Keratinocyte (primary cell): ENCODE measurements around the gene SLC15A4. TPM values are rescaled to one million over a fixed set of nuclear protein-coding genes. Genes with fewer than 3 reads are reported as not detected.

Source experiments
- DNase-seq: peaks from one replicate; pipeline ENCODE4 v3.0.0-alpha.2; 2011; ENCODE audit warnings: low read depth, missing footprints, low spot score
- FAIRE-seq: peaks from 2 replicates; lab custom pipeline; 2011; peaks lifted over from hg19 to GRCh38; lab: Jason Lieb, UNC
- H2AFZ ChIP-seq: 2 replicates; pipeline ENCODE4 v1.6.0; 2012; ENCODE audit warnings: low read length, control low read depth, inconsistent platforms; ENCODE audit not compliant: control insufficient read depth
- H3K27ac ChIP-seq: 2 replicates; pipeline ENCODE4 v1.5.1; 2011; ENCODE audit warnings: low read length; ENCODE audit not compliant: control insufficient read depth, insufficient read depth
- H3K27me3 ChIP-seq: 3 replicates; pipeline ENCODE4 v1.6.0; 2011; ENCODE audit warnings: low read length; ENCODE audit not compliant: control insufficient read depth, insufficient read depth; ENCODE audit errors: extremely low read depth
- H3K36me3 ChIP-seq, 2 experiments: 2 replicates in 1 of 2; 3 replicates in 1 of 2; pipeline ENCODE4 v1.5.1; 2011; ENCODE audit warnings: low read length in 2 of 2, mild to moderate bottlenecking in 1 of 2; ENCODE audit not compliant: control insufficient read depth in 2 of 2, insufficient read depth in 2 of 2; ENCODE audit errors: extremely low read depth in 1 of 2
- H3K4me1 ChIP-seq: 3 replicates; pipeline ENCODE4 v1.5.1; 2011; ENCODE audit warnings: low read length; ENCODE audit not compliant: control insufficient read depth, insufficient read depth; ENCODE audit errors: extremely low read depth
- H3K4me2 ChIP-seq: 3 replicates; pipeline ENCODE4 v1.6.0; 2011; ENCODE audit warnings: low read depth, low read length; ENCODE audit not compliant: control insufficient read depth, insufficient read depth; ENCODE audit errors: extremely low read depth
- H3K4me3 ChIP-seq, 3 experiments: fragments of 200-600 bp in 1 of 3; sonication (generic) in 1 of 3; 2 replicates in 2 of 3; 3 replicates in 1 of 3; pipeline ENCODE4 v1.5.1; 2011 to 2016; ENCODE audit warnings: low read length in 3 of 3, mild to moderate bottlenecking in 3 of 3, control low read depth in 2 of 3, inconsistent platforms in 1 of 3, low read depth in 1 of 3, mixed read lengths in 1 of 3, mixed run types in 1 of 3, moderate library complexity in 1 of 3; ENCODE audit not compliant: control insufficient read depth in 2 of 3, insufficient read depth in 2 of 3; ENCODE audit errors: extremely low read depth in 1 of 3
- H3K79me2 ChIP-seq: 2 replicates; pipeline ENCODE4 v1.6.0; 2012; ENCODE audit warnings: low read length; ENCODE audit not compliant: control insufficient read depth, insufficient read depth
- H3K9ac ChIP-seq: 3 replicates; pipeline ENCODE4 v1.6.0; 2011; ENCODE audit warnings: low read length; ENCODE audit not compliant: control insufficient read depth, insufficient read depth; ENCODE audit errors: extremely low read depth
- H3K9me1 ChIP-seq: 3 replicates; pipeline ENCODE4 v1.6.0; 2011; ENCODE audit warnings: low read length; ENCODE audit not compliant: control insufficient read depth, insufficient read depth; ENCODE audit errors: extremely low read depth
- H3K9me3 ChIP-seq: 2 replicates; pipeline ENCODE4 v1.5.1; 2012; ENCODE audit warnings: low read depth, low read length; ENCODE audit not compliant: control insufficient read depth
- H4K20me1 ChIP-seq: 3 replicates; pipeline ENCODE4 v1.6.0; 2011; ENCODE audit warnings: low read length; ENCODE audit not compliant: control insufficient read depth, insufficient read depth; ENCODE audit errors: extremely low read depth
- CTCF ChIP-seq, 3 experiments: IDR thresholded peaks in 1 of 3; conservative IDR thresholded peaks in 1 of 3; optimal IDR thresholded peaks in 1 of 3; 2 replicates in 2 of 3; 3 replicates in 1 of 3; pipeline versions ENCODE3 to v1.5.1; 2011; ENCODE audit warnings: low read length in 3 of 3, mild to moderate bottlenecking in 3 of 3, moderate library complexity in 2 of 3, control low read depth in 1 of 3, inconsistent platforms in 1 of 3; ENCODE audit not compliant: insufficient read depth in 2 of 3; ENCODE audit errors: extremely low read depth in 1 of 3
- EZH2 ChIP-seq: IDR thresholded peaks from one replicate; pipeline ENCODE4 v1.6.1; 2012; ENCODE audit warnings: inconsistent platforms, mild to moderate bottlenecking, low read length, moderate library complexity
- dilution Hi-C: fragments of 300-500 bp; cut with MboI; formaldehyde crosslinking; loops from one replicate; pipeline ENCODE4 v1.7.0; 2020; ENCODE audit warnings: low sequenced_read_pairs; ENCODE audit not compliant: extremely low pct_ligation_motif_present
- polyA plus RNA-seq, 5 experiments: library from polyadenylated mRNA; depleted of rRNA in 3 of 5; stranded (reverse) in 3 of 5; stranded (forward) in 1 of 5; unstranded in 1 of 5; fragments of >200 nt; gene quantifications; 1 replicate in 1 of 5; 2 replicates in 3 of 5; 3 replicates in 1 of 5; pipeline versions ENCODE4 v1.2.1 to v1.2.3, GENCODE V29; 2011 to 2012; ENCODE audit warnings: missing spikeins in 2 of 5, low read depth in 1 of 5, low replicate concordance in 1 of 5

The SLC15A4 gene
- polyA plus RNA-seq, 1 donor (not counting 4 experiments of a cell fraction or from before 2014, with no cell fraction given), result 39.3 TPM

DNA sequence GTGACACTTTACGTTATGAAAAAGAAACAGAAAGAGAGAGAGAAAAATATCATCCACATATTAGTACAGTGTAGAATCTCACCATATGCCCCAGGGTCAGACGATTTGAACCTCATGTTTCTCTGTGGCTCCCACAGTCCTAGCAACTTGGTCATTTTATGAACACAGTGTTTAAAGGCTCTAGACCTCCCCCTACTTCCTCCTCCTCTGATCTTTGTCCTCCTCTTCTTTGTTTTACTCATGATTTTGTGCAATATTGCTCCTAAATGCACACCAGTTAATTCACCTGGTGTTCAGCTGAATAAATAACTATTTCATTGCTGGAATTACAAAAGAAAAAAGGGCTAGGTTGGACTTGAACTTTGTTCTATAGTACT is 47.7 kb upstream of the SLC15A4 start:
- FAIRE-seq (no peak), DNase-seq (no peak)
- Histone ChIP-seq H3K9ac (no peak overlapping the region), H3K79me2 (no peaks in the 10 kb centered on the region), H3K4me3 (no peak overlapping the region), H2AFZ (no peak overlapping the region), H3K9me3 (no peaks in the 10 kb centered on the region), H4K20me1 (no peaks in the 10 kb centered on the region), H3K27ac (no peak overlapping the region), H3K4me2 (no peak overlapping the region), H3K36me3 (no peaks in the 10 kb centered on the region), H3K27me3 (no peaks in the 10 kb centered on the region), H3K9me1 (no peaks in the 10 kb centered on the region), H3K4me1 (no peaks in the 10 kb centered on the region)
- dilution Hi-C loops, result no loop called here
- TF ChIP-seq EZH2 (no peak), CTCF (optimal IDR thresholded peaks at IDR 0.05 in 1 of 3, IDR thresholded peaks at IDR 0.05 in 1 of 3, conservative IDR thresholded peaks at IDR 0.05 in 1 of 3; ENCODE audit: extremely low read depth in 1 of 3, insufficient read depth in 2 of 3, low read length in 3 of 3) (no peak)

DNA sequence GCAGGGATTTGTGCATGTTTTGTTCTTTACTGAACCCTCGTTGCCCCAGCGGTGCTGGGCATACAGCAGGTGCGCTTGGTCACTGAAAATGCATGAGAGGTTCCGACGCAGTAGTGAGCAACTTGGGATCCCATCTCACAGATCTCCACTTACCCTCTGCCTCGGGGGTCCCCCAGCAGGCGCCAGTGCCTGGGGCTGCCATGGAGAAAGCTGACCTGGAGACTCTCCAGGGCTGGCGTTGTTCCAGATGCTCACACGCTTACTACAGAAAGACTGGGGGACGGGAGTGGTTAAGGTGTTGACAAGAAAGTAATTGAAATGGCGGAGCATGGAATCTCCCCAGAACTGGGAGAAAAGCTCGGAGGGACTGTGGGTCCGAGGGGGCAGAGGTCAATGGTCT is 43.7 kb upstream of the SLC15A4 start:
- DNase-seq, result no peak
- no peaks in the 10 kb centered on the region for H4K20me1 ChIP-seq
- H3K4me1 ChIP-seq, result no peaks in the 10 kb centered on the region
- TF ChIP-seq EZH2 (no peak), CTCF (optimal IDR thresholded peaks at IDR 0.05 in 1 of 3, IDR thresholded peaks at IDR 0.05 in 1 of 3, conservative IDR thresholded peaks at IDR 0.05 in 1 of 3; ENCODE audit: extremely low read depth in 1 of 3, insufficient read depth in 2 of 3, low read length in 3 of 3) (no peak)
- no peaks in the 10 kb centered on the region for H3K27me3 ChIP-seq
- no peak overlapping the region for H3K4me2 ChIP-seq
- H3K9ac ChIP-seq, result no peak overlapping the region
- H2AFZ ChIP-seq, result no peak overlapping the region
- dilution Hi-C loops, result no loop called here
- no peak overlapping the region for H3K27ac ChIP-seq
- no peaks in the 10 kb centered on the region for H3K36me3 ChIP-seq
- H3K9me3 ChIP-seq, result no peaks in the 10 kb centered on the region
- FAIRE-seq, result no peak
- H3K79me2 ChIP-seq, result no peaks in the 10 kb centered on the region
- no peaks in the 10 kb centered on the region for H3K9me1 ChIP-seq
- no peak overlapping the region for H3K4me3 ChIP-seq
